Neural progenitor cell (in vitro differentiated cells): ENCODE measurements around the gene DLGAP5. TPM values are rescaled to one million over a fixed set of nuclear protein-coding genes. Genes with fewer than 3 reads are reported as not detected.

Experiments
- DNase-seq: peaks from one replicate; pipeline ENCODE4 v3.0.0-alpha.2; 2016; ENCODE audit warnings: low spot score
- H2AFZ ChIP-seq: fragments of 200-600 bp; sonication (generic); replicated peaks from 2 replicates; pipeline ENCODE4 v1.6.1; 2016; ENCODE audit warnings: antibody characterized with exemption
- H3F3A ChIP-seq: fragments of 200-600 bp; sonication (generic); 2 replicates; pipeline ENCODE4 v1.6.1; 2016; ENCODE audit warnings: antibody characterized with exemption, low read depth
- H3K27ac ChIP-seq: fragments of 200-600 bp; sonication (generic); 2 replicates; pipeline ENCODE4 v1.5.1; 2016; ENCODE audit warnings: mild to moderate bottlenecking
- H3K27me3 ChIP-seq: fragments of 200-600 bp; sonication (generic); 2 replicates; pipeline ENCODE4 v1.6.1; 2016; ENCODE audit warnings: mild to moderate bottlenecking, moderate library complexity
- H3K36me3 ChIP-seq: fragments of 200-600 bp; sonication (generic); 2 replicates; pipeline ENCODE4 v1.5.1; 2016
- H3K4me1 ChIP-seq: fragments of 200-600 bp; sonication (generic); 2 replicates; pipeline ENCODE4 v1.6.1; 2016; ENCODE audit warnings: mixed run types
- H3K4me2 ChIP-seq: fragments of 200-600 bp; sonication (generic); 2 replicates; pipeline ENCODE4 v1.6.1; 2016
- H3K4me3 ChIP-seq: fragments of 200-600 bp; sonication (generic); 2 replicates; pipeline ENCODE4 v1.5.1; 2016
- H3K79me2 ChIP-seq: fragments of 200-600 bp; sonication (generic); 2 replicates; pipeline ENCODE4 v1.6.1; 2016; ENCODE audit warnings: low read depth
- H3K9ac ChIP-seq: fragments of 200-600 bp; sonication (generic); 2 replicates; pipeline ENCODE4 v1.6.1; 2016
- H3K9me3 ChIP-seq: fragments of 200-600 bp; sonication (generic); 2 replicates; pipeline ENCODE4 v1.5.1; 2016; ENCODE audit warnings: low read depth
- H4K20me1 ChIP-seq: fragments of 200-600 bp; sonication (generic); 2 replicates; pipeline ENCODE4 v1.6.1; 2016; ENCODE audit warnings: low read depth
- H3K27ac Mint-ChIP-seq: 3 replicates; pipeline ENCODE4 v1.8.0; 2021; ENCODE audit warnings: mixed read lengths
- H3K27me3 Mint-ChIP-seq: 2 replicates; pipeline ENCODE4 v1.8.0; 2022; ENCODE audit warnings: low read depth, mild to moderate bottlenecking, inconsistent platforms, moderate library complexity, mixed read lengths; ENCODE audit not compliant: insufficient read depth
- H3K36me3 Mint-ChIP-seq: 3 replicates; pipeline ENCODE4 v1.8.0; 2021; ENCODE audit warnings: mixed read lengths
- H3K4me1 Mint-ChIP-seq: 3 replicates; pipeline ENCODE4 v1.8.0; 2021; ENCODE audit warnings: mixed read lengths
- H3K4me3 Mint-ChIP-seq: 3 replicates; pipeline ENCODE4 v1.8.0; 2021; ENCODE audit warnings: mild to moderate bottlenecking, moderate library complexity, mixed read lengths
- H3K9me3 Mint-ChIP-seq: 3 replicates; pipeline ENCODE4 v1.8.0; 2020; ENCODE audit warnings: mixed read lengths
- EZH2 ChIP-seq: fragments of 200-600 bp; sonication (generic); IDR thresholded peaks from 2 replicates; pipeline ENCODE4 v1.6.1; 2017; ENCODE audit warnings: antibody characterized with exemption, mild to moderate bottlenecking, moderate library complexity
- EZH2phosphoT487 ChIP-seq: fragments of 200-600 bp; sonication (generic); IDR thresholded peaks from 2 replicates; pipeline ENCODE4 v1.6.1; 2017; ENCODE audit warnings: antibody characterized with exemption
- total RNA-seq: library from RNA; depleted of rRNA; stranded (reverse); fragments of >200 nt; gene quantifications from 2 replicates; pipeline ENCODE4 v1.2.3, GENCODE V29; 2015; ENCODE audit warnings: low replicate concordance
- TF ChIP-seq, protein P1 (sequence below): fragments of 200-600 bp; sonication (generic); IDR thresholded peaks from 2 replicates; pipeline ENCODE4 v1.5.1; 2017; ENCODE audit warnings: antibody characterized with exemption, mild to moderate bottlenecking

DLGAP5 gene
- total RNA-seq, 1 donor from 2014 or later, result 313 TPM

DNA sequence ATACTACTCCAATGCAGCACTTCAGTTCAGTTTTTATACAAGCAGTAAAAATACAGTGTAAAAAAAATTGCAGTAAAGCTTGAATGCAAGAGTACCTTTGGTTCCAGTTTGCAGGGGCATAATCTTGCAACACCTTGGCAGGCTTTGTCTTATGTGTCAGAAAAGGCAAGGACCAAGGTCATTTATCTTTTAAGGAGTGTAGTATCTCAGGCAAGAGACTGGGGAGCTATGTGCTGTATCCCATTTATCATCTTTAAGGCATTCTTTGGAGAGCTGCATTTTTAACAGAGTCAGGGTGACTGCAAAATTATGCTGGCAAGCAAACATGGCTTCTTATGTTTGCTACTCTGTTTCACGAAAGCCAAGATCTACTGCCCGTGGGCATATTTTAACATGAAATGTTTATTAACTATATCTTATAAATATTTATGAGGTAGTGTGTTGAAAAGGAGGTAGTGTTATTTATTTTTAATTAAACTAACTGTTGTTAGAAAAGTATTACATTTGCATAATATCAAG, 14.8 kb upstream of the DLGAP5 start:
- DNase-seq, result no peak
- Histone ChIP-seq H4K20me1 (no peaks in the 10 kb centered on the region), H3K27me3 (no peaks in the 10 kb centered on the region), H3K9me3 (no peaks in the 10 kb centered on the region), H2AFZ (no peak overlapping the region), H3K4me2 (no peak overlapping the region), H3K4me3 (no peak overlapping the region), H3K4me1 (peaks cover 6% of the 10 kb centered on the region), H3K27ac (no peak overlapping the region), H3F3A (no peaks in the 10 kb centered on the region), H3K9ac (no peak overlapping the region), H3K79me2 (no peaks in the 10 kb centered on the region), H3K36me3 (no peaks in the 10 kb centered on the region)
- H3K4me1 Mint-ChIP-seq, result no peaks in the 10 kb centered on the region
- H3K4me3 Mint-ChIP-seq, result no peak overlapping the region
- no peak overlapping the region for H3K27ac Mint-ChIP-seq
- no peak for TF ChIP-seq EZH2
- TF ChIP-seq, protein P1, sequence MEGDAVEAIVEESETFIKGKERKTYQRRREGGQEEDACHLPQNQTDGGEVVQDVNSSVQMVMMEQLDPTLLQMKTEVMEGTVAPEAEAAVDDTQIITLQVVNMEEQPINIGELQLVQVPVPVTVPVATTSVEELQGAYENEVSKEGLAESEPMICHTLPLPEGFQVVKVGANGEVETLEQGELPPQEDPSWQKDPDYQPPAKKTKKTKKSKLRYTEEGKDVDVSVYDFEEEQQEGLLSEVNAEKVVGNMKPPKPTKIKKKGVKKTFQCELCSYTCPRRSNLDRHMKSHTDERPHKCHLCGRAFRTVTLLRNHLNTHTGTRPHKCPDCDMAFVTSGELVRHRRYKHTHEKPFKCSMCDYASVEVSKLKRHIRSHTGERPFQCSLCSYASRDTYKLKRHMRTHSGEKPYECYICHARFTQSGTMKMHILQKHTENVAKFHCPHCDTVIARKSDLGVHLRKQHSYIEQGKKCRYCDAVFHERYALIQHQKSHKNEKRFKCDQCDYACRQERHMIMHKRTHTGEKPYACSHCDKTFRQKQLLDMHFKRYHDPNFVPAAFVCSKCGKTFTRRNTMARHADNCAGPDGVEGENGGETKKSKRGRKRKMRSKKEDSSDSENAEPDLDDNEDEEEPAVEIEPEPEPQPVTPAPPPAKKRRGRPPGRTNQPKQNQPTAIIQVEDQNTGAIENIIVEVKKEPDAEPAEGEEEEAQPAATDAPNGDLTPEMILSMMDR, result no peak
- no peak for TF ChIP-seq EZH2phosphoT487
- H3K27me3 Mint-ChIP-seq, result no peaks in the 10 kb centered on the region
- no peaks in the 10 kb centered on the region for H3K36me3 Mint-ChIP-seq
- no peaks in the 10 kb centered on the region for H3K9me3 Mint-ChIP-seq

DNA sequence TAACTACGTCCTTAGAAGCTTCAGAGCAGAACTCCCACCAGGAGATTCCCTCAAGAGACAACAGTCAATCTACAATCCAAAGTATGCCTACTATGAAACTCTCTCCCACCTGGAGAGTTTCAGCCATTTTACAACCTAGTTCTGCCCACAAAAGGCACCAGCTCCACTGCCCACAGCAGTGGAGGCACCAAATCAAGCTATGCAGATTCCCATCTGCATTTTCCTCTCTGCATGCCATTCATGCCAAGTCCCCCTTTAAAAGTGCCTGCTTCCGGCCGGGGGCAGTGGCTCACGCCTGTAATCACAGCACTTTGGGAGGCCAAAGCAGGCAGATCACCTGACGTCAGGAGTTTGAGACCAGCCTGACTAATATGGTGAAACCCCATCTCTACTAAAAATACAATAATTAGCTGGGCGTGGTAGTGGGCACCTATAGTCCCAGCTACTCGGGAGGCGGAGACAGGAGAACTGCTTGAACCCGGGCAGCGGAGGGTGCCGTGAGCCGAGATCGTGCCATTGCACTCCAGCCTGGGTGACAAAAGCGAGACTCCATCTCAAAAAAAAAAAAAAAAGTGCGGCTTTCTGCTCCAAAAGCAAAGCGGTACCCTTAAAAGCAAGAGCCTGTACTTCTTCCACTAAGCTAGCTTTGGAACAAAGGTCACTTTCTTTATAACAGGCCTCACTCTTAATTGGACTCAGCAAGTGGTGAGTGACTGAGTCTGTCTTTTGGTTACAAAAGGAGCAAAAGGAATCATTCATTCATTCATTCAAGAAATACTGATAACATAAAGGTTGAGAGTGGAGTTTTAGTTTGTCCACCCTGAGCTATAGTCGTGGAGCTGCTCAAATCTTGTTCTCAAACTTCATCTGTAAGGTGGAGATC, 10.1 kb upstream of the DLGAP5 start:
- Mint-ChIP-seq H3K4me1 (peaks cover 4% of the 10 kb centered on the region), H3K9me3 (no peaks in the 10 kb centered on the region), H3K27ac (no peak overlapping the region), H3K36me3 (no peaks in the 10 kb centered on the region), H3K27me3 (no peaks in the 10 kb centered on the region), H3K4me3 (no peak overlapping the region)
- Histone ChIP-seq H3K4me1 (peaks cover 8% of the 10 kb centered on the region), H3K79me2 (no peaks in the 10 kb centered on the region), H3K9me3 (no peaks in the 10 kb centered on the region), H3K9ac (no peak overlapping the region), H3K27ac (no peak overlapping the region), H3K4me3 (no peak overlapping the region), H3K4me2 (no peak overlapping the region), H3K27me3 (no peaks in the 10 kb centered on the region), H4K20me1 (no peaks in the 10 kb centered on the region), H3K36me3 (no peaks in the 10 kb centered on the region), H3F3A (no peaks in the 10 kb centered on the region), H2AFZ (peak overlapping the region; percentile 32)
- DNase-seq, result no peak
- TF ChIP-seq EZH2, result no peak

DNA sequence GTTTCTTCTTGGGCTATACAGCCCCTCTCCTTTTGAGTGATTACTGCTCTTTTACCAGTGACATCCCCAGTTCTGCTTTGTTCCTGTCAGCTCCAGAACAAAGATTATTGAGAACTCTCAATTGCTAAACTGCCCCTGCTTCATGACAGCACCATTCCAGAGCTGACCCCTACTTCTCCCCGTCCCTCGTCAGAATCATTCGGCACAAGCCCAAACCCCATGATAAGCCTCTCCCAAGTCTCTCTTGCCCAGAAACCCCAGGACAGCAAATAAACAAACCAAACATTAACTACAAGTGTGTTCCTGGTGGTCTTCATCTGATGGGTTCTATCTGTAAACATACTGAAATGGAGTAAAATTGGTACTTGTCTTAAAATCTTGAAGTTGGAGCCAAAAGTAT, 9.3 kb upstream of the DLGAP5 start:
- Mint-ChIP-seq H3K4me3 (no peak overlapping the region), H3K9me3 (no peaks in the 10 kb centered on the region), H3K36me3 (no peaks in the 10 kb centered on the region), H3K27ac (no peak overlapping the region), H3K4me1 (peaks cover 4% of the 10 kb centered on the region), H3K27me3 (no peaks in the 10 kb centered on the region)
- no peaks in the 10 kb centered on the region for H3F3A ChIP-seq
- H3K4me1 ChIP-seq, result peaks cover 8% of the 10 kb centered on the region
- no peak overlapping the region for H3K9ac ChIP-seq
- H3K27ac ChIP-seq, result no peak overlapping the region
- no peak overlapping the region for H3K4me2 ChIP-seq
- H3K27me3 ChIP-seq, result no peaks in the 10 kb centered on the region
- no peaks in the 10 kb centered on the region for H3K36me3 ChIP-seq
- H4K20me1 ChIP-seq, result no peaks in the 10 kb centered on the region
- no peak overlapping the region for H2AFZ ChIP-seq
- DNase-seq, result no peak
- H3K9me3 ChIP-seq, result no peaks in the 10 kb centered on the region
- no peak overlapping the region for H3K4me3 ChIP-seq
- H3K79me2 ChIP-seq, result no peaks in the 10 kb centered on the region
- TF ChIP-seq, protein P1, result no peak
- no peak for TF ChIP-seq EZH2

DNA sequence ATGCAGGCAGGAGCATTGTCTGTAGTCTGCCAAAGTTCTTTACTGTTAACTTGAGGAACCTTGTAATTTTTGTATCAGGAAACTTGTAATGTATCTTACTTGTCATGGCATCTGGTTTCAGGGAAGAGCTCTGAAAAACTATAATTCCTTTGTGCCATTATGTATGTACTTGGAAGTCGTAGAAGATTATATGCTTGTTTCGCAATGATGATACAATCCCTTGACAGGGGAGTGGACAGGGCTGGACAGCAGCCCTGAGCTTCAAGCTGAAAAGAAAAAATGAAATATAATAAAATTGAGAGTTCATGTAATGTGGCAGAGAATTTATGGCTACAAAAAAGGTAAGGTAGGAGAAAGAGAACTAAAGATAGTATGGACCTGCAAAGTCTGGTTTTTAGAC, 7.4 kb upstream of the DLGAP5 start:
- Histone ChIP-seq H3K4me1 (peaks cover 8% of the 10 kb centered on the region), H3K27me3 (no peaks in the 10 kb centered on the region), H3K9ac (no peak overlapping the region), H3K79me2 (no peaks in the 10 kb centered on the region), H3K9me3 (no peaks in the 10 kb centered on the region), H3K4me2 (no peak overlapping the region), H3K4me3 (no peak overlapping the region), H3F3A (no peaks in the 10 kb centered on the region), H4K20me1 (no peaks in the 10 kb centered on the region), H3K27ac (no peak overlapping the region), H3K36me3 (no peaks in the 10 kb centered on the region), H2AFZ (no peak overlapping the region)
- no peak for DNase-seq
- TF ChIP-seq, protein P1, result no peak
- TF ChIP-seq EZH2phosphoT487 (no peak), EZH2 (no peak)
- Mint-ChIP-seq H3K9me3 (no peaks in the 10 kb centered on the region), H3K4me1 (peaks cover 4% of the 10 kb centered on the region), H3K36me3 (no peaks in the 10 kb centered on the region), H3K4me3 (no peak overlapping the region), H3K27ac (no peak overlapping the region), H3K27me3 (no peaks in the 10 kb centered on the region)
